Activated naive CD4-positive, alpha-beta T cell (primary cell): Measurements from ENCODE around the gene OR2AT4.
"Not testable (repeated sequence)": the region's sequence is repeated elsewhere in the genome, so short reads cannot be mapped to it uniquely, and the experiment has no call there.

Experiments used
- DNase-seq, 4 experiments: peaks; one replicate each; lab custom pipeline; 2025; lab: John Stamatoyannopoulos, UW

Gene OR2AT4

DNA sequence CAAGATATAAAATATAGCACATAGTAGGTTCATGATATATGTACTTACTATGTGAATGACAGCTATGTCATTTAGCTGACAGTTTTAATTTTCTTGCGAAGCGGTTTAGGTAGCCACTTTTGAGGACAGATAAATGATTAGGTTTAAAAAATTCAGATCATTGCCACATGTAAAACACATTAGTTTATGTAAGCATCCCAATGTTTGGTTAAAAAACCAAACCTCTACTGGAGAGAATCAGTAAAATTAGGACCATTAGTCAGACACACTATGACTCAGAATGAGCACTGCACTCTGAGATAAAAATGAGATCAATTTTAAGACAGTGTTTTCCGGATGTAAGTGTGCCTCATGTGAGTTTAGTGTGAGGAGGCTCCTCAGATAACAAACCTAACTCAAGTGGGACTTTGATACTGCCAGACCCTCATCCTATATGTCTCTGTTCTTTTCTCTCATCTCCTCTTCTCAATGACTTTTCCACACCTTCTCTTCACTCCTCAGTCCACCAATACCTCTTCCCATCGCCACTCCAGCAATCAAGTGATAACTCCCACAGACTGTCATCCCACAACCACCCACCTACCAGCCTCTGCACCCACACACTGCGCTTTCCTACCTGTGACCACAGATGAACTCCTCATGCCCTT, 6.8 kb upstream of the OR2AT4 start:
- no peak for DNase-seq

DNA sequence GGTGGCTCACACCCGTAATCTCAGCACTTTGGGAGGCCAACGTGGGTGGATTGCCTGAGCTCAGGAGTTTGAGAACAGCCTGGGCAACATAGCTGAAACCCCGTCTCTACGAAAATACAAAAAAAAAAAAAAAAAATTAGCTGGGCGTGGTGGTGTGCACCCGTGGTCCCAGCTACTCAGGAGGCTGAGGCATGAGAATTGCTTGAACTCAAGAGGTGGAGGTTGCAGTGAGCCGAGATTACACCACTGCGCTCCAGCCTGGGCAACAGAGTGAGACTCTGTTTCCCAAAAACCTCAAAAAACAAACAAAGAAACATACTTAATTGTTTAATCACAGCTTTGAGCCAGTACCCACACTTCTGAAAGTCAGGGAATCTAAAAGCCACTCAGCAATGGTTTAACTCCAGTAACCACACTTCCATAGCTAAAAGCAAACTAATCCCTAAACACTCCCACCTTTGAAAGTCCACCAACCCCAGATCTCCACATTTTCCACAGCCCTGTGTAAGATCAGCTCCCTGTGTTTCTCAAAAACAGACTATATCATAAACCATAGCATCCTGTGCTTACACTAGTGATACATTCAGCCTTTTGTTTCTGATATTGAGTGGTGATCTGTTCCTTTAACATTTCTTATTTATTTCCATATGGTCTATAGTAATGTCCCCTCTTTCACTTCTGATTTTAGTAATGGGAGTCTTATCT, 4.9 kb upstream of the OR2AT4 start:
- no peak for DNase-seq

- DNase-seq = no peak
Measured at GRCh38 chr11:75100314-75100713, 3.6 kb upstream of the OR2AT4 start.

DNA sequence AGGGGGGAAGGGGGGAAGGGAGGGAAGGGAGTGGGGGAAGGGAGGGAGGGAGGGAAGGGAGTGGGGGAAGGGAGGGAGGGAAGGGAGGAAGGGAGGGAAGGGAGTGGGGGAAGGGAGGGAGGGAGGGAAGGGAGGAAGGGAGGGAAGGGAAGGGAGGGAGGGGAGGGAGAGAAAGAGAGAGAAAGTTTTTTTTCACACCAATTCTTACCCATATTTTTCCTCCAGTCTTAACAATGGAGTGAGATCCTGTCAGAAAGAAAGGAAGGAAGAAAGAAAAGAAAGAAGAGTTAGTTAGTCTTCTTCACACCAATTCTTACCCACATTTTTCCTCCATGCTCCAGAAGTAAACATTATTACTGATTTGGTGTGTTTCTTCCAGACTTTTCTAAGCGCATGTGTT, 3.0 kb upstream of the OR2AT4 start:
- no peak for DNase-seq

- DNase-seq = not testable (repeated sequence)
Measured at GRCh38 chr11:75098835-75099439, 2.3 kb upstream of the OR2AT4 start.

- not testable (repeated sequence) for DNase-seq
Measured at GRCh38 chr11:75098181-75098580, 1.5 kb upstream of the OR2AT4 start.

DNA sequence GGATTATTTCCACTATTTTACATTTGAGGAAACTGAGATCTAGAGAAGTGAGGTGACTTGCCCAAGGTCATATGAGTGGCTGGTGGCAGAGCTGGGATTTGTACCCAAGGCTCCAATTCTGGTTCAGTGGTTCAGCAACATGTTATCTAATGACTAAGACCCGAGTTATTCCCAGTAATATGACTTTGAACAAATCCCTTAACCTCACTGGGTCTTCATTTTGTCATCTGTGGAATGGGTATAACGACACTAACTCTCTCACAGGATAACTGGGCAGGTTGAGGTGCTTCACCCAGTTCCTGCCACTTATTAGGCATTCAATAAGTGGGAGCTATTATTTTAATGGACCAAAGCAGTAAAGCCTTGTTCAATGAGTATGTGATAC, 489 bp upstream of the OR2AT4 start:
- DNase-seq = no peak

GRCh38 chr11:75094382-75094781, 2.3 kb downstream of the OR2AT4 start:
- not testable (repeated sequence) for DNase-seq

GRCh38 chr11:75090671-75091177, 6.0 kb downstream of the OR2AT4 start:
- no peak for DNase-seq

- DNase-seq = no peak
Measured at GRCh38 chr11:75087319-75088305, 9.1 kb downstream of the OR2AT4 start.

DNA sequence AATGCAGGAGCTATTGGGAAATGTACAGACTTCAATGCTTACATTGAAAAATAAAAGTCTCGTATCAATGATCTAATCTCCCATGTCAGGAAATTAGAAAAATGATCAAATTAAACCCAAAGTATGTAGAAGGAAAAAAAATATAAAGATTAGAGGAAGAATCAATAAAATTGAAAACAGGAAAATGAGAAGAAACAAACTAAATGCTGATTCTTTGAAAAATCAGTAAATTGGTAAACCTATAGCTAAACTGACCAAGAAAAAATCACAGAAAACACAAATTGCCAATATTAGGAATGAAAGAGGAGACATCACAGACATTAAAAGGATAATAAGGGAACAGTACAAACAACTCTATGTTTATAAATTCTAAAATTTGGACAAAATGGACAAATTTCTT, 11.8 kb downstream of the OR2AT4 start:
- no peak for DNase-seq

DNA sequence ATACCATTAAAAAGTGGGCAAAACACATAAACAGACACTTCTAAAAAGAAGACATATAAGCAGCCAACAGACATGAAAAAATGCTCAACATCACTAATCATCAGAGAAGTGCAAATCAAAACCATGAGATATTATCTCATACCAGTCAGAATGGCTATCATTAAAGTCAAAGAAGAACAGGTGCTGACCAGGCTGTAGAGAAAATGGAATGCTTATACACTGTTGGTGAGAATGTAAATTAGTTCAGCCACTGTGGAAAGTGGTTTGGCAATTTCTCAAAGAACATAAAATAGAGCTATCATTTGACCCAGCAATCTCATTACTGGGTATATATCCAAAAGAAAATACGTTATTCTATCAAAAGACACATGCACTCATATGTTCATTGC, 13.5 kb downstream of the OR2AT4 start:
- no peak for DNase-seq

- no peak for DNase-seq
Measured at GRCh38 chr11:75082601-75083216, 14.0 kb downstream of the OR2AT4 start.

DNA sequence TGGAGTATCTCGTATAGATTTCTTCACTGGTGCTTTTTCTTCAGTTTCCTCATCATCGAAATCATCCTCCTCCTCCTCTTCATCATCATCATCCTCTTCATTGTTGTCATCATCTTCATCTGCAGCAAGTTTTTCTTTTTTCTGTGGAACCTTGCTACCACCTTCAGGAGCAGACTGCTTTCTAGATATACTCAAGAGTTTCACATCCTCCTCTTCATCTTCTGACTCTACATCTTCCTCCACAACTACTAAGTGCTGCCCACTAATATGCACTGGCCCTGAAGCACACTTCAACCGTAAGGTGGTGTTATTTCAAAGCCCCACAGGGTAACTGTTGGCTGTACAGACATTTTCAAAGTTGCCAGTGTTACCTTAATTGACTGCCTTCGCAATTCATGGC, 17.1 kb downstream of the OR2AT4 start:
- no peak for DNase-seq

- DNase-seq = no peak
Measured at GRCh38 chr11:75078233-75078632, 18.4 kb downstream of the OR2AT4 start.

- no peak for DNase-seq
Measured at GRCh38 chr11:75077316-75077715, 19.4 kb downstream of the OR2AT4 start.

GRCh38 chr11:75076671-75077070, 20.0 kb downstream of the OR2AT4 start:
- no peak for DNase-seq

- no peak for DNase-seq
Measured at GRCh38 chr11:75073459-75074190, 23.1 kb downstream of the OR2AT4 start.

- DNase-seq = no peak
Measured at GRCh38 chr11:75072582-75072981, 24.1 kb downstream of the OR2AT4 start.

DNA sequence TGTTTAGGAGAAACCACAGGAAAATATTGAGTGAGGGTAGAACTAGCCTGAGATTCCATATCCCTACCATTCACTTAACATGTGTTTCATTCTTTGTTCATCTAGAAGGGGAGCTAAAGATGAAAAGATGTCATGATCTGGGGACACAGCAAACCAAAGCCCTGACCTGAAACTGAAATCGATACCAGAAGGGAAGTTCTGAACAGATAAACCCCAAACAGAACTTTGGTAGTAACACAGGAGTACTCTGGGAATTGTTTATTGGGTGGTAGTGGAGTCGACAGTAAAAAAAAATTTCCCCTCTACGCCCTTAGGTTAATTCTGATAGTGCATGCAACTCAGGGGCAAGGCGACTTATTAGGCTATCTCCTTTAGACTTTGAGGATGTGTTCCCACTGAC, 27.2 kb downstream of the OR2AT4 start:
- no peak for DNase-seq

DNA sequence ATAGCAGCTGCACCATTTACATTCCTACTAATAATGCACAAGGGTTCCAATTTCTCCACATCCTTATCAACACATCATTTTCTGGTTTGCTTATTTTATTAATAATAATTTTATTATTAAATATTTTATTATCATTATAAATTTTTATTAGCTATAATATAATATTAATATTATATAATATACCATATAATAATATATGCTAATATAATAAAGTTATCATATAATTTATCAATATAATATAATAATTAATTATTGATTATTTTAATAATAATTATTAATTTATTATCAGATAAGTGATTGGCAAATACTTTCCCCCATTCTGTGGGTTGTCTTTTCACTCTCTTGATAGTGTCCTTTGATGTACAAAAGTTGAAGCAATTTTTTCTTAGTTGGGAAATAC, 27.7 kb downstream of the OR2AT4 start:
- no peak for DNase-seq
